MM.1S (cell line): ENCODE results near the gene MAJIN.

ENCODE experiments used
- EZH2 ChIP-seq: fragments of 300-600 bp; sonication (generic); optimal IDR thresholded peaks from 2 replicates; pipeline ENCODE3; 2017; ENCODE audit warnings: low read depth, mild to moderate bottlenecking, antibody characterized with exemption, low read length, mixed read lengths
- EZH2phosphoT487 ChIP-seq: fragments of 300-600 bp; sonication (generic); IDR thresholded peaks from 2 replicates; pipeline ENCODE4 v1.6.1; 2018; ENCODE audit warnings: antibody characterized with exemption, low read length
- TF ChIP-seq, protein P1 (sequence below): fragments of 300-600 bp; sonication (generic); IDR thresholded peaks from 2 replicates; pipeline ENCODE4 v1.5.1; 2016; ENCODE audit warnings: antibody characterized with exemption, low read length, mixed read lengths

- TF ChIP-seq, protein P1, sequence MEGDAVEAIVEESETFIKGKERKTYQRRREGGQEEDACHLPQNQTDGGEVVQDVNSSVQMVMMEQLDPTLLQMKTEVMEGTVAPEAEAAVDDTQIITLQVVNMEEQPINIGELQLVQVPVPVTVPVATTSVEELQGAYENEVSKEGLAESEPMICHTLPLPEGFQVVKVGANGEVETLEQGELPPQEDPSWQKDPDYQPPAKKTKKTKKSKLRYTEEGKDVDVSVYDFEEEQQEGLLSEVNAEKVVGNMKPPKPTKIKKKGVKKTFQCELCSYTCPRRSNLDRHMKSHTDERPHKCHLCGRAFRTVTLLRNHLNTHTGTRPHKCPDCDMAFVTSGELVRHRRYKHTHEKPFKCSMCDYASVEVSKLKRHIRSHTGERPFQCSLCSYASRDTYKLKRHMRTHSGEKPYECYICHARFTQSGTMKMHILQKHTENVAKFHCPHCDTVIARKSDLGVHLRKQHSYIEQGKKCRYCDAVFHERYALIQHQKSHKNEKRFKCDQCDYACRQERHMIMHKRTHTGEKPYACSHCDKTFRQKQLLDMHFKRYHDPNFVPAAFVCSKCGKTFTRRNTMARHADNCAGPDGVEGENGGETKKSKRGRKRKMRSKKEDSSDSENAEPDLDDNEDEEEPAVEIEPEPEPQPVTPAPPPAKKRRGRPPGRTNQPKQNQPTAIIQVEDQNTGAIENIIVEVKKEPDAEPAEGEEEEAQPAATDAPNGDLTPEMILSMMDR, result no peak
- TF ChIP-seq EZH2phosphoT487 (no peak), EZH2 (no peak)
These were observed 46.1 kb downstream of the MAJIN start for GRCh38 chr11:64925536-64926436.
